Measurements from ENCODE around the gene CT45A6. TPM values are rescaled to one million over a fixed set of nuclear protein-coding genes. Genes with fewer than 3 reads are reported as not detected.
"Not testable (repeated sequence)": the region's sequence is repeated elsewhere in the genome, so short reads cannot be mapped to it uniquely, and the experiment has no call there.

Gene CT45A6, protein sequence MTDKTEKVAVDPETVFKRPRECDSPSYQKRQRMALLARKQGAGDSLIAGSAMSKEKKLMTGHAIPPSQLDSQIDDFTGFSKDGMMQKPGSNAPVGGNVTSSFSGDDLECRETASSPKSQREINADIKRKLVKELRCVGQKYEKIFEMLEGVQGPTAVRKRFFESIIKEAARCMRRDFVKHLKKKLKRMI
- total RNA-seq (2021): not detected in 2 replicates
- long read RNA-seq: 0 reads

GRCh38 chrX:135802687-135803086, at the start of gene CT45A6:
TSS of gene CT45A6 (minus strand) at chrX:135802787. CDS start at chrX:135798993, 3,794 bp downstream.
- not testable (repeated sequence) for H3K23me2 ChIP-seq (ENCODE audit: insufficient read length, low read depth, low read length, poor library complexity, severe bottlenecking); H2AK5ac ChIP-seq (ENCODE audit: insufficient read length, low read length); H3K4ac ChIP-seq (ENCODE audit: low read depth, low read length); H2BK120ac ChIP-seq (ENCODE audit: low read depth, low read length, poor library complexity, severe bottlenecking); H3K18ac ChIP-seq (ENCODE audit: insufficient read length, low read depth, low read length); H3K27ac ChIP-seq (ENCODE audit: insufficient read length, low read depth, low read length); H2BK15ac ChIP-seq (ENCODE audit: low read depth, low read length); H3K23ac ChIP-seq (ENCODE audit: insufficient read length, low read depth, low read length); H3K79me1 ChIP-seq (ENCODE audit: insufficient read depth, low read depth, low read length, poor library complexity, severe bottlenecking); H3K9ac ChIP-seq (ENCODE audit: extremely low read depth, insufficient read length, low read length); H2BK20ac ChIP-seq (ENCODE audit: low read depth, low read length, poor library complexity, severe bottlenecking); H3K4me1 Mint-ChIP-seq; H2AFZ ChIP-seq (ENCODE audit: low read length); H3K27me3 ChIP-seq (ENCODE audit: insufficient read depth, low read length); H3K56ac ChIP-seq (ENCODE audit: insufficient read length, low read depth, low read length); H3K9me3 ChIP-seq (ENCODE audit: control insufficient read depth, low read depth, low read length); H4K20me1 ChIP-seq (ENCODE audit: control insufficient read depth, insufficient read depth, insufficient read length); H3K14ac ChIP-seq (ENCODE audit: insufficient read depth, low read length); H3K27me3 Mint-ChIP-seq (ENCODE audit: low read depth); H2BK12ac ChIP-seq (ENCODE audit: insufficient read length, low read depth, low read length); H3K4me2 ChIP-seq (ENCODE audit: insufficient read depth, insufficient read length, low read length); H3K27ac Mint-ChIP-seq; H3K9me3 Mint-ChIP-seq; H3K36me3 Mint-ChIP-seq (ENCODE audit: insufficient read depth in 1 of 3, low read depth in 3 of 3); H3K79me2 ChIP-seq (ENCODE audit: insufficient read depth, low read length); DNase-seq; H4K8ac ChIP-seq (replicated peaks; ENCODE audit: insufficient read length, low read depth, low read length); H3T11ph ChIP-seq (ENCODE audit: low read length); H2BK5ac ChIP-seq (ENCODE audit: insufficient read length, low read length); H4K5ac ChIP-seq (ENCODE audit: insufficient read length, low read depth, low read length); H3K4me3 Mint-ChIP-seq; H3K4me1 ChIP-seq (ENCODE audit: insufficient read depth, low read length); H4K91ac ChIP-seq (ENCODE audit: insufficient read length, low read depth, low read length)
- WGBS (ENCODE audit: extremely low coverage, insufficient read length, low lambda C conversion rate): no CpG with 5 or more reads among the region's 16 CpGs

GRCh38 chrX:135837180-135837579, 34.6 kb upstream of the CT45A6 start, which contains the start of gene CT45A7:
TSS of gene CT45A7 (minus strand) at chrX:135837280. CDS start at chrX:135833533, 3,747 bp downstream.
- H3K27ac Mint-ChIP-seq; H2BK20ac ChIP-seq (ENCODE audit: low read depth, low read length, poor library complexity, severe bottlenecking); H3K9ac ChIP-seq (ENCODE audit: extremely low read depth, insufficient read length, low read length); H3K23me2 ChIP-seq (ENCODE audit: insufficient read length, low read depth, low read length, poor library complexity, severe bottlenecking); H3K27ac ChIP-seq (ENCODE audit: insufficient read length, low read depth, low read length); H4K5ac ChIP-seq (ENCODE audit: insufficient read length, low read depth, low read length); H2BK5ac ChIP-seq (ENCODE audit: insufficient read length, low read length); H3K9me3 ChIP-seq (ENCODE audit: control insufficient read depth, low read depth, low read length); H2BK120ac ChIP-seq (ENCODE audit: low read depth, low read length, poor library complexity, severe bottlenecking); H2BK12ac ChIP-seq (ENCODE audit: insufficient read length, low read depth, low read length); H3K9me3 Mint-ChIP-seq; H4K20me1 ChIP-seq (ENCODE audit: control insufficient read depth, insufficient read depth, insufficient read length); H3K18ac ChIP-seq (ENCODE audit: insufficient read length, low read depth, low read length); H4K8ac ChIP-seq (replicated peaks; ENCODE audit: insufficient read length, low read depth, low read length); H3K27me3 Mint-ChIP-seq (ENCODE audit: low read depth); H3K79me1 ChIP-seq (ENCODE audit: insufficient read depth, low read depth, low read length, poor library complexity, severe bottlenecking); H3K4me2 ChIP-seq (ENCODE audit: insufficient read depth, insufficient read length, low read length); H3K14ac ChIP-seq (ENCODE audit: insufficient read depth, low read length); DNase-seq; H3K27me3 ChIP-seq (ENCODE audit: insufficient read depth, low read length); H3K79me2 ChIP-seq (ENCODE audit: insufficient read depth, low read length); H3K4me1 Mint-ChIP-seq; H2BK15ac ChIP-seq (ENCODE audit: low read depth, low read length); H4K91ac ChIP-seq (ENCODE audit: insufficient read length, low read depth, low read length); H3K56ac ChIP-seq (ENCODE audit: insufficient read length, low read depth, low read length); H3K4me1 ChIP-seq (ENCODE audit: insufficient read depth, low read length); H3K4me3 Mint-ChIP-seq; H3K4ac ChIP-seq (ENCODE audit: low read depth, low read length); H3K36me3 Mint-ChIP-seq (ENCODE audit: insufficient read depth in 1 of 3, low read depth in 3 of 3); H3T11ph ChIP-seq (ENCODE audit: low read length); H3K23ac ChIP-seq (ENCODE audit: insufficient read length, low read depth, low read length); H2AFZ ChIP-seq (ENCODE audit: low read length); H2AK5ac ChIP-seq (ENCODE audit: insufficient read length, low read length): not testable (repeated sequence)
- WGBS (ENCODE audit: extremely low coverage, insufficient read length, low lambda C conversion rate): no CpG with 5 or more reads among the region's 17 CpGs
